GM19467 (cell line): ENCODE measurements around the gene KRT71.
"Not testable (repeated sequence)": the region's sequence is repeated elsewhere in the genome, so short reads cannot be mapped to it uniquely, and the experiment has no call there.

Experiments used
- ATAC-seq: cut with Tn5 transposase; IDR thresholded peaks from one replicate; pipeline ENCODE4 v1.9.1; 2021; ENCODE audit warnings: mild to moderate bottlenecking, moderate library complexity; ENCODE audit not compliant: unreplicated experiment

KRT71 gene

GRCh38 chr12:52522346-52523011 is 30.5 kb downstream of the KRT71 start:
- ATAC-seq = no peak

- ATAC-seq = no peak
Observed at GRCh38 chr12:52521568-52522266, 31.2 kb downstream of the KRT71 start.

GRCh38 chr12:52521175-52521567 is 31.8 kb downstream of the KRT71 start:
- ATAC-seq = no peak

- ATAC-seq = no peak
Observed at GRCh38 chr12:52519826-52520662, 32.9 kb downstream of the KRT71 start, which contains the start of gene KRT5. Gene KRT5 (minus strand): TSS chr12:52520394. CDS start chr12:52520296, 98 bp downstream.

DNA sequence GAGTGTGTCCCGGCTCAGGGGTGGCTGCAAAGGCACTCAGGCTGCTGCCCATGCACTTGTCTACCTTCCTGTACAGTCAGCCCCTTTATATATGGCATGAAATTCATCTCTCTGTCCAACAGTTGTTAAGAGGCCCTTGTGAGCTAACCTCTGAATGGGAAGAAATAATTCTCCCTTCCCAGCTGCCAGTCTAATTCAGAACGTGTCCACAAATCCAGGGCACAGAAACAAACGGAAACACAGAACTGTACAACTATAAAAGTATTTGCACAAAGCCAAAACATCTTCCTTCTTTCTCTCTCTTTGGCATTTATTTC is 33.6 kb downstream of the KRT71 start:
- no peak for ATAC-seq

DNA sequence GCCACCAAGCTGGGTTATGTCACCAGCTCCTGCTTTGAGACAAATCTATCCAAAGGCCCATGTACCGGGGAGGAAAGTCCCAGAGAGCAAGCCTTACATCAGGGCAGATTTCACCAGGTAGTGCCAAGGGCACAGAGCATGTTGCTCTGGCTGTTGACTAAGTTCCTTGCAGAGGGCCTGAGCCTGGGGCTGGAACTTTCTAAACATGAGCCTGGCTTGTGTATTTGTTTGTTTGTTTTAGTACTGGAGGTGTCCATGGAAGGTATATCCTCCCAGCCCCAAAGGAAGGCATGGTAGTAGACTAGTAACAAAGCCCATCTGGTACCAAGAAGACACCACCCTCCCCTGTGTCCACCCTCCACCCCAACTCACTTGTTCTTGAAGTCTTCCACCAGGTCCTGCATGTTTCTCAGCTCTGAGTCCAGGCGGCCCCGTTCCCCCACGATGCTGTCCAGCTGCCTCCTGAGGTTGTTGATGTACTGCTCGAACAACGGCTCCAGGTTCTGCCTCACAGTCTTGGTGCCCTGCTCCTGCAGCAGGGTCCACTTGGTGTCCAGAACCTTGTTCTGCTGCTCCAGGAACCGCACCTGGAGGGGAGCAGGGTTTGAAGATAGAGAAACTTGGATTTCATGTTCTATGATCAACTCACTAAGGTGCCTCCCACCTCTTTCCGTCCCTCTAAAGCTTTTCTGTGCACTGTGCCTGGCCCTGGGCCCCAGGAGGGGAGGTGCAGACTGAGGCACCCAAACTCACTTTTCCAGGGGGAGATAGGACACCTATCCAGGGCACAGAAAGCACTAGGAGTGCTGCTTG is 34.2 kb downstream of the KRT71 start:
- no peak for ATAC-seq

DNA sequence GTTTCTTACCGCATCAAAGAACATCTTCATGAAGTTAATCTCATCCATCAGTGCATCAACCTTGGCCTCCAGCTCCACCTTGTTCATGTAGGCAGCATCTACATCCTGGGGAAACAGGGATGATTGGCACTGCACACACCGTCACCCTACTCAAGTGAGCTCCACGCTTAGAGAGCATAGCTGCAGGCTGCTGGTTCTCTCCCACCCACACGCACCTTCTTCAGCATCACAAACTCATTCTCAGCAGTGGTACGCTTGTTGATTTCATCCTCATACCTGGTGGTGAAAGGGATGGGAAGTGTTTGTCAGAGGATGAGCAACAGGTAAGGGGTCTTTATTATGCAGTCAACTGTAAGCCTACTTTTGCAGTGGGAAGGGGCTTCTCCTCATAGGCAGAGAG is 35.1 kb downstream of the KRT71 start:
- no peak for ATAC-seq

DNA sequence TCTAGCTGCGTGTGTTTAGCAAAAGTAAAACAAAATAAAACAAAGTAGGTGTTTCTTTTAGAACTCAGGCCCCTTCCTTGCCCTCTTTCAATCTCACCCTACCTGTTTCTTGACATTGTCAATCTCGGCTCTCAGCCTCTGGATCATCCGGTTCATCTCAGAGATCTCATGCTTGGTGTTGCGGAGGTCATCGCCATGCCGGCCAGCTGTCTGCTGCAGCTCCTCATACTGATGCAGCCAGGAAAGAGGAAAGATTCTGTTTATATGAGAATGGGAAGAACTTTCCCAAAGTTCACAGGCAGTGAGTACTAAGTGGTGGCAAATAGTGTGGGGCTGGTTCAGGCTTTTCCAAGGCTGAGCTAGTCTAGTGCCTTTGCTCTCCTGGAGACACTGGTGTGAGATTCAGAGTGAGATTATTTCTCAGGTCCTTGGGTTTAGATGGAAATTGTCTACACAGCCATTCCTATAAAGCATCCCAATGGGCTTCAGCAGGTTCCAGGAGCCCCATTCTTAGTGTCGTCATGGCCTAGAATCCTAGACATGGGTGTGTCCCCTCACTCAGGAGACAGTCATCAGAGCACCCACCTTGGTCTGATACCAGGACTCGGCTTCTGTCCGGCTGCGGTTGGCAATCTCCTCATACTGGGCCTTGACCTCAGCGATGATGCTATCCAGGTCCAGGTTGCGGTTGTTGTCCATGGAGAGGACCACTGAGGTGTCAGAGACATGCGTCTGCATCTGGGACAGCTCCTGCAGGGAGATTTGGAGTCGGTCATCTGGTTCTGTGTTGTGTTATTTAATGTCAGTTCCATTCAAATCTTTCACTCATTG is 35.7 kb downstream of the KRT71 start:
- ATAC-seq = no peak

GRCh38 chr12:52515927-52516831 is 36.8 kb downstream of the KRT71 start:
- no peak for ATAC-seq

DNA sequence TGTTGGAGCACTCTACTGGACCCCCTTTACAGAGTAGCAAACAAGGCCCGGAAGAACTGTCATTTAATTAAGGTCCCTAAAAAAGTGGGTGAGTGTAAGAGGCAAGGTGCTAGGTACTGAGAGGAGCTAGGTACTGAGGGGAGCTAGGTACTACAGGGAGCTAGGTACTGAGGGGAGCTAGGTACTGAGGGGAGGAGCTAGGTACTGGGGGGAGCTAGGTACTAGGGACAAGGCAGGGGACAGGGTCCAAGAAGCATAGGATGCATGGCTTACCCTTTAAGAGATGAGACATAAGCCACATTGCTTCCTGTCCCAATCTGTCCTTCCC is 37.7 kb downstream of the KRT71 start:
- no peak for ATAC-seq

- ATAC-seq = no peak
Observed at GRCh38 chr12:52514471-52515318, 38.2 kb downstream of the KRT71 start.

- no peak for ATAC-seq
Observed at GRCh38 chr12:52513736-52514135, 39.2 kb downstream of the KRT71 start.

DNA sequence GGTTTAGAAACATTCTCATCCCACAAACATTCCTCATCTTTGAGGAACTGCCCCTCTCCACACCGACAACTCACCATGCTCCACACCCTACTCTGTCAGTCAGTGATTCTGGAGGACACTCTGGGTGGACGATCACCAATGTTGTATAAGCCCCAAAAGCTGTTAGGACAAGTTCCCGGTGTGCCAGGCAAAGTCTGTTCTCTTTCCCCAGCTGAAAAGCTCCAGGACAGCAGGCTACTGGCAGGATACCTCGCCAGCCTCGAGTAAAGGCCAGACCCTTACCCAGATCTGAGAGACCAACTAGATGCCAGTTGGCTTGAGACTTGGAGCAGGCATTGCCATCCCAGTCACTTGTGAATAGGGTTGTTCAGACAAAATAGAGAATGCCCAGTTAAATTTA is 44.7 kb downstream of the KRT71 start:
- no peak for ATAC-seq

DNA sequence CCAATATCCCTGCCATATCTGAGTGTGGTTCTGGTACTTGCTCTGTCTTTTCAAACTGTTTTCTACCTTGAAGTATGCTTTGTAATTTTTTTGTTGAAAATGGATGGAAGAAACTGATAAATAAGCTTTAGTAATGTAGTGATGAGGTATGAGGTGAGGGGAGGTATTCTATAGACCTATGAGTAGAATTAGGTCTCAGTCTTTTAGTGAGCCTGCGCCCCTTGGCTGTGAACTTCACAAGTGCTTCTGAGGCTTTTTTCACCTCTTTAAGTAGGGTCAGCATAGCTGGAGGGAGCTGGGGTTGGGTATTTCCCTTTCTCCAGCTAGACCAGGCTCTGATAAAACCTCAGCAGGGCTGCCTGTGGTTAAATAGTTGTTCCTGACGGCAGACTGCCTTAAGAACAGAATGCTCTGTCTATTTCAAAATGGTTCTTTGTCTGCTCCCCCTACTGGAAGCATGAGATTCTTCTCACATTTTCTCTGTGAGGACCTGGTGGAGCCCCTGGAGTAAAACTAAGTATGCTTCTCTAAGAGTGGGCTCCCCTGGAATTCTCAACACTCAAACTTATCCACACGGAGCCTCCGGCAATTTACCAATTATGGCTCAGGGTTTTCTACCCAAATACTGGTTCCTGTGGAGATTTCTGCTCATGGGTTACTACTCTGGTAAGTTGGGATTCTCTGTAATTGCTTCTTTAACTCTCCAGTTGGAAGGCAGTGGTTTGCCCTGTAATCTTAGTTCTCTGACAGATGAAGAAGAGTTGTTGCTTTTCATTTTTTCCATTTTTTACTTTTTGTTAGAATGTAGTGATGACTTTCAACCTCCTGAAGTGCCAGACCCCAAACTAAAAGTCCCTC is 45.9 kb downstream of the KRT71 start:
- ATAC-seq = no peak

DNA sequence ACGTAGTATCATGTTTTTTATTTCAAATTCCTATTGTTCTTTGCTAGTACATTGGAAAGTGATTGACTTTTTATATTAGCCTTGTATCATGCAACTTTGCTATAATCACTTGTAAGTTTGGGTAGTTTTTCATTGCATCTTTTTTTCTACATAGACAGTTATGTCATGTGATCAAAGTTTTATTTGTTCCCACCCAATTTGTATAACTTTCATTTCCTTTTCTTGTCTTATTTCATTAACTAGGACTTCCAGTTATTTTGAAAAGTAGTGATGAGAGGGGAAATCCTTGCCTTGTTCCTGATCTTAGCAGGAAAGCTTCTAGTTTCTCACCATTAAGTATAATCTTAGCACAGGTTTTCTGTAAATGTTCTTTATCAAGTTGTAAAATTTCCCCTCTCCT is 50.1 kb downstream of the KRT71 start:
- ATAC-seq = no peak

DNA sequence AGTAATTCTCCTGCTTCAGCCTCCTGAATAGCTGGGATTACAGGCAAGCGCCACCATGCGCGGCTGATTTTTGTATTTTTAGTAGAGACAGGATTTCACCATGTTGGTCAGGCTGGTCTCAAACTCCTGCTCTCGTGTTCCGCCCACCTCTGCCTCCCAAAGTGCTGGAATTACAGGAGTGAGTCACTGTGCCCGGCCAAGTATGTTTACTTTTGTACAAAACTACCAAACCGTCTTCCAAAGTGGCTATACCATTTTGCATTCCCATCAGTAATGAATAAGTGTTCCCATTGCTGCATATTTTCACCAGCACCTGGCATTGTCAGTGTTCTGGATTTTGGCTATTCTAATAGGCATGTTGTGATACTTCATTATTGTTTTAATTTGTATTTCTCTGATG is 51.5 kb downstream of the KRT71 start:
- no peak for ATAC-seq

DNA sequence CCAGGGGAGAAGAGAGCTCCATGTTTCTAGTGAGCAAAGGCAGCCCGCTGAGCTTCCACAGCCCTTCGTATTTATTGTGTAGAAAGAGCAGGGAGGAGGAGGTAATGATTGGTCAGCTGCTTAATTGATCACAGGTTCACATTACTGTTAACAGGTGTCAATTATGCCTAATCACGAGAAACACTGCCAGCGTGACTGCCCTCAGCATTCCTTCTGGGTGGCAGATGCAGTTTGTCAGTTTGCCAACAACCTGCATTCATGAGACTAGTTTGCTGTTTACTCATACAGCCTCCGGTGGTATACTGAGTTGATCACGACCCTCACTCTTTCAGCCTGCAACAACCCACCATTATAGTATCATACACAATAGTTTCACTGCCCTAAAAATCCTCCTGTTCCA is 52.4 kb downstream of the KRT71 start:
- not testable (repeated sequence) for ATAC-seq
